ENCODE measurements around the gene TP53BP1. TPM values are rescaled to one million over a fixed set of nuclear protein-coding genes. Genes with fewer than 3 reads are reported as not detected.

TP53BP1 gene
- total RNA-seq, 4 donors from 2014 or later = 11.9 to 27.6 (median 20.6) TPM

GRCh38 chr15:43516185-43516584 lies 23.2 kb upstream of the TP53BP1 start:
- TF ChIP-seq, protein P1, sequence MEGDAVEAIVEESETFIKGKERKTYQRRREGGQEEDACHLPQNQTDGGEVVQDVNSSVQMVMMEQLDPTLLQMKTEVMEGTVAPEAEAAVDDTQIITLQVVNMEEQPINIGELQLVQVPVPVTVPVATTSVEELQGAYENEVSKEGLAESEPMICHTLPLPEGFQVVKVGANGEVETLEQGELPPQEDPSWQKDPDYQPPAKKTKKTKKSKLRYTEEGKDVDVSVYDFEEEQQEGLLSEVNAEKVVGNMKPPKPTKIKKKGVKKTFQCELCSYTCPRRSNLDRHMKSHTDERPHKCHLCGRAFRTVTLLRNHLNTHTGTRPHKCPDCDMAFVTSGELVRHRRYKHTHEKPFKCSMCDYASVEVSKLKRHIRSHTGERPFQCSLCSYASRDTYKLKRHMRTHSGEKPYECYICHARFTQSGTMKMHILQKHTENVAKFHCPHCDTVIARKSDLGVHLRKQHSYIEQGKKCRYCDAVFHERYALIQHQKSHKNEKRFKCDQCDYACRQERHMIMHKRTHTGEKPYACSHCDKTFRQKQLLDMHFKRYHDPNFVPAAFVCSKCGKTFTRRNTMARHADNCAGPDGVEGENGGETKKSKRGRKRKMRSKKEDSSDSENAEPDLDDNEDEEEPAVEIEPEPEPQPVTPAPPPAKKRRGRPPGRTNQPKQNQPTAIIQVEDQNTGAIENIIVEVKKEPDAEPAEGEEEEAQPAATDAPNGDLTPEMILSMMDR (IDR thresholded peaks at IDR 0.05) = no peak
- no peak for TF ChIP-seq POLR2A (IDR thresholded peaks at IDR 0.05)
- no peaks in the 10 kb centered on the region for H3K9me3 ChIP-seq
- H3K27me3 ChIP-seq = peaks cover 0 to 43% (median 0%) of the 10 kb centered on the region in 4 donors
- peak overlapping the region in 3 of 4 donors; percentile 79 to 89 (median 84) for H3K27ac ChIP-seq
- DNase-seq = no peak
- 37 to 42% methylated on average over 5 of the region's 5 CpGs for WGBS, 2 donors
- intact Hi-C loops (cut with DNase I) = no loop called here
- H3K36me3 ChIP-seq = peaks cover 0 to 5% (median 0%) of the 10 kb centered on the region in 3 donors
- peaks cover 3 to 47% (median 11%) of the 10 kb centered on the region in 3 donors for H3K4me1 ChIP-seq
- peak overlapping the region in 1 of 4 donors; percentile 64 for H3K4me3 ChIP-seq

- Histone ChIP-seq H3K4me1 (peaks cover 6 to 51% (median 14%) of the 10 kb centered on the region in 3 donors), H3K27ac (peak overlapping the region in 3 of 4 donors; percentile 79 to 89 (median 84)), H3K4me3 (no peak overlapping the region), H3K36me3 (peaks cover 0 to under 1% (median 0%) of the 10 kb centered on the region in 3 donors), H3K9me3 (no peaks in the 10 kb centered on the region), H3K27me3 (peaks cover 0 to 43% (median 0%) of the 10 kb centered on the region in 4 donors)
- intact Hi-C loops (cut with DNase I) = no loop called here
- no peak for DNase-seq
- WGBS, 2 donors = 33 to 45% methylated on average over 2 of the region's 2 CpGs
- TF ChIP-seq, protein P1 (IDR thresholded peaks at IDR 0.05) = no peak
- no peak for TF ChIP-seq POLR2A (IDR thresholded peaks at IDR 0.05)
Measured at GRCh38 chr15:43515741-43516140, 22.8 kb upstream of the TP53BP1 start.

GRCh38 chr15:43514241-43515057 lies 21.5 kb upstream of the TP53BP1 start:
- peaks cover 6 to 61% (median 21%) of the 10 kb centered on the region in 3 donors for H3K4me1 ChIP-seq
- no peak for DNase-seq
- H3K36me3 ChIP-seq = no peaks in the 10 kb centered on the region
- no peak for TF ChIP-seq POLR2A (IDR thresholded peaks at IDR 0.05)
- TF ChIP-seq, protein P1 (IDR thresholded peaks at IDR 0.05) = peak in 3 of 6 experiments; percentile 33 to 50 (median 47)
- H3K27ac ChIP-seq = peak overlapping the region in 2 of 4 donors; percentile 31 to 37
- intact Hi-C loops (cut with DNase I) = no loop called here
- H3K27me3 ChIP-seq = peaks cover 0 to 43% (median 0%) of the 10 kb centered on the region in 4 donors
- WGBS, 2 donors = 66 to 70% methylated on average over 3 of the region's 4 CpGs
- H3K4me3 ChIP-seq = no peak overlapping the region
- H3K9me3 ChIP-seq = no peaks in the 10 kb centered on the region

GRCh38 chr15:43513550-43513949 lies 20.6 kb upstream of the TP53BP1 start:
- Histone ChIP-seq H3K4me1 (peaks cover 6 to 58% (median 25%) of the 10 kb centered on the region in 3 donors), H3K27me3 (peaks cover 0 to 36% (median 0%) of the 10 kb centered on the region in 4 donors), H3K9me3 (no peaks in the 10 kb centered on the region), H3K27ac (no peak overlapping the region), H3K36me3 (no peaks in the 10 kb centered on the region), H3K4me3 (no peak overlapping the region)
- DNase-seq = no peak
- WGBS, 2 donors = 50 to 54% methylated on average over 1 of the region's 1 CpG
- intact Hi-C loops (cut with DNase I) = no loop called here
- TF ChIP-seq POLR2A (IDR thresholded peaks at IDR 0.05) = no peak
- TF ChIP-seq, protein P1 (IDR thresholded peaks at IDR 0.05) = no peak

Data from esophagus squamous epithelium (tissue), 5 donors.